Measurements from ENCODE around the gene FARP1.

Gene FARP1

GRCh38 chr13:98155475-98156109, 12.7 kb downstream of the FARP1 start:
- H2BK12ac ChIP-seq (ENCODE audit: low read length) = no peak overlapping the region
- H3K18ac ChIP-seq (ENCODE audit: low read length) = peak overlapping the region; percentile 81
- no peak overlapping the region for H3K4me2 ChIP-seq (ENCODE audit: low read length)
- no peaks in the 10 kb centered on the region for H3K27me3 ChIP-seq (ENCODE audit: insufficient read depth, low read length)
- H3K27ac ChIP-seq (ENCODE audit: low read depth, low read length) = no peak overlapping the region
- no peak overlapping the region for H2AFZ ChIP-seq (ENCODE audit: insufficient read depth, low read length, poor library complexity)
- H2BK120ac ChIP-seq (ENCODE audit: insufficient read depth, low read length, poor library complexity) = no peak overlapping the region
- WGBS (ENCODE audit: extremely low coverage, insufficient coverage, insufficient read length) = 100% methylated on average over 1 of the region's 5 CpGs
- no peaks in the 10 kb centered on the region for H3K9me3 ChIP-seq (ENCODE audit: insufficient read depth, low read depth, low read length)
- H3K79me1 ChIP-seq (ENCODE audit: low read length) = no peaks in the 10 kb centered on the region
- no peak overlapping the region for H4K91ac ChIP-seq (ENCODE audit: low read depth, low read length)
- H4K12ac ChIP-seq (ENCODE audit: low read depth, low read length) = no peak overlapping the region
- no peak overlapping the region for H4K8ac ChIP-seq (ENCODE audit: low read depth, low read length)
- peaks cover 10% of the 10 kb centered on the region in 2 experiments for H3K36me3 ChIP-seq (ENCODE audit: control insufficient read depth in 1 of 2, insufficient read depth in 2 of 2, low read length in 2 of 2)
- no peak overlapping the region for H3K14ac ChIP-seq (ENCODE audit: low read length)
- H2AK5ac ChIP-seq (ENCODE audit: low read length) = no peak overlapping the region
- no peak for DNase-seq
- no peak overlapping the region for H3K9ac ChIP-seq (ENCODE audit: low read length)
- no peak overlapping the region for H3K23ac ChIP-seq (ENCODE audit: low read length)
- H3K4me3 ChIP-seq (ENCODE audit: low read depth, low read length) = no peak overlapping the region
- peaks cover 3% of the 10 kb centered on the region in 2 experiments for H3K4me1 ChIP-seq (ENCODE audit: control insufficient read depth in 1 of 2, insufficient read depth in 2 of 2, low read length in 2 of 2)
- H2BK5ac ChIP-seq (ENCODE audit: low read depth, low read length, poor library complexity) = no peak overlapping the region
- peak overlapping the region; percentile 50 for H3K4ac ChIP-seq (ENCODE audit: low read depth, low read length)
- peaks cover 2% of the 10 kb centered on the region for H3K79me2 ChIP-seq (ENCODE audit: control insufficient read depth, insufficient read depth, low read length, poor library complexity)

- Histone ChIP-seq H2BK5ac (ENCODE audit: low read depth, low read length, poor library complexity) (no peak overlapping the region), H2BK120ac (ENCODE audit: insufficient read depth, low read length, poor library complexity) (no peak overlapping the region), H4K91ac (ENCODE audit: low read depth, low read length) (no peak overlapping the region), H3K9me3 (ENCODE audit: insufficient read depth, low read depth, low read length) (no peaks in the 10 kb centered on the region), H3K4ac (ENCODE audit: low read depth, low read length) (no peak overlapping the region), H2AK5ac (ENCODE audit: low read length) (no peak overlapping the region), H3K79me2 (ENCODE audit: control insufficient read depth, insufficient read depth, low read length, poor library complexity) (peaks cover 2% of the 10 kb centered on the region), H3K9ac (ENCODE audit: low read length) (no peak overlapping the region), H4K12ac (ENCODE audit: low read depth, low read length) (no peak overlapping the region), H3K4me1 (ENCODE audit: control insufficient read depth in 1 of 2, insufficient read depth in 2 of 2, low read length in 2 of 2) (peaks cover 3% of the 10 kb centered on the region in 2 experiments), H2BK12ac (ENCODE audit: low read length) (no peak overlapping the region), H3K27ac (ENCODE audit: low read depth, low read length) (no peak overlapping the region), H3K14ac (ENCODE audit: low read length) (no peak overlapping the region), H3K27me3 (ENCODE audit: insufficient read depth, low read length) (no peaks in the 10 kb centered on the region), H3K4me2 (ENCODE audit: low read length) (no peak overlapping the region), H4K8ac (ENCODE audit: low read depth, low read length) (no peak overlapping the region), H3K18ac (ENCODE audit: low read length) (no peak overlapping the region), H3K4me3 (ENCODE audit: low read depth, low read length) (no peak overlapping the region), H3K36me3 (ENCODE audit: control insufficient read depth in 1 of 2, insufficient read depth in 2 of 2, low read length in 2 of 2) (peaks cover 10% of the 10 kb centered on the region in 2 experiments), H3K79me1 (ENCODE audit: low read length) (no peaks in the 10 kb centered on the region), H2AFZ (ENCODE audit: insufficient read depth, low read length, poor library complexity) (no peak overlapping the region), H3K23ac (ENCODE audit: low read length) (no peak overlapping the region)
- WGBS (ENCODE audit: extremely low coverage, insufficient coverage, insufficient read length) = no CpG with 5 or more reads among the region's 2 CpGs
- DNase-seq = no peak
Measured at GRCh38 chr13:98156259-98156658, 13.4 kb downstream of the FARP1 start.

GRCh38 chr13:98157188-98157587, 14.3 kb downstream of the FARP1 start:
- Histone ChIP-seq H4K91ac (ENCODE audit: low read depth, low read length) (no peak overlapping the region), H3K79me2 (ENCODE audit: control insufficient read depth, insufficient read depth, low read length, poor library complexity) (peaks cover 2% of the 10 kb centered on the region), H2AK5ac (ENCODE audit: low read length) (no peak overlapping the region), H3K4me2 (ENCODE audit: low read length) (no peak overlapping the region), H3K23ac (ENCODE audit: low read length) (no peak overlapping the region), H3K27me3 (ENCODE audit: insufficient read depth, low read length) (no peaks in the 10 kb centered on the region), H3K27ac (ENCODE audit: low read depth, low read length) (no peak overlapping the region), H2BK120ac (ENCODE audit: insufficient read depth, low read length, poor library complexity) (no peak overlapping the region), H2AFZ (ENCODE audit: insufficient read depth, low read length, poor library complexity) (no peak overlapping the region), H2BK5ac (ENCODE audit: low read depth, low read length, poor library complexity) (no peak overlapping the region), H3K4ac (ENCODE audit: low read depth, low read length) (no peak overlapping the region), H3K9ac (ENCODE audit: low read length) (no peak overlapping the region), H4K8ac (ENCODE audit: low read depth, low read length) (no peak overlapping the region), H3K36me3 (ENCODE audit: control insufficient read depth in 1 of 2, insufficient read depth in 2 of 2, low read length in 2 of 2) (peaks cover 10% of the 10 kb centered on the region in 2 experiments), H3K4me1 (ENCODE audit: control insufficient read depth in 1 of 2, insufficient read depth in 2 of 2, low read length in 2 of 2) (peaks cover 3 to 8% of the 10 kb centered on the region in 2 experiments), H3K79me1 (ENCODE audit: low read length) (no peaks in the 10 kb centered on the region), H3K14ac (ENCODE audit: low read length) (no peak overlapping the region), H4K12ac (ENCODE audit: low read depth, low read length) (no peak overlapping the region), H3K9me3 (ENCODE audit: insufficient read depth, low read depth, low read length) (no peaks in the 10 kb centered on the region), H2BK12ac (ENCODE audit: low read length) (no peak overlapping the region), H3K18ac (ENCODE audit: low read length) (no peak overlapping the region), H3K4me3 (ENCODE audit: low read depth, low read length) (no peak overlapping the region)
- no CpG with 5 or more reads among the region's 7 CpGs for WGBS (ENCODE audit: extremely low coverage, insufficient coverage, insufficient read length)
- DNase-seq = no peak

- Histone ChIP-seq H4K91ac (ENCODE audit: low read depth, low read length) (no peak overlapping the region), H3K27me3 (ENCODE audit: insufficient read depth, low read length) (no peaks in the 10 kb centered on the region), H3K18ac (ENCODE audit: low read length) (no peak overlapping the region), H2BK12ac (ENCODE audit: low read length) (no peak overlapping the region), H4K8ac (ENCODE audit: low read depth, low read length) (no peak overlapping the region), H3K4ac (ENCODE audit: low read depth, low read length) (no peak overlapping the region), H3K27ac (ENCODE audit: low read depth, low read length) (no peak overlapping the region), H4K12ac (ENCODE audit: low read depth, low read length) (no peak overlapping the region), H3K4me1 (ENCODE audit: control insufficient read depth in 1 of 2, insufficient read depth in 2 of 2, low read length in 2 of 2) (peaks cover 3 to 8% of the 10 kb centered on the region in 2 experiments), H3K36me3 (ENCODE audit: control insufficient read depth in 1 of 2, insufficient read depth in 2 of 2, low read length in 2 of 2) (peaks cover 10% of the 10 kb centered on the region in 2 experiments), H2AK5ac (ENCODE audit: low read length) (no peak overlapping the region), H3K9ac (ENCODE audit: low read length) (no peak overlapping the region), H3K4me2 (ENCODE audit: low read length) (no peak overlapping the region), H3K23ac (ENCODE audit: low read length) (no peak overlapping the region), H3K79me2 (ENCODE audit: control insufficient read depth, insufficient read depth, low read length, poor library complexity) (peaks cover 2% of the 10 kb centered on the region), H3K4me3 (ENCODE audit: low read depth, low read length) (no peak overlapping the region), H2BK120ac (ENCODE audit: insufficient read depth, low read length, poor library complexity) (no peak overlapping the region), H2BK5ac (ENCODE audit: low read depth, low read length, poor library complexity) (no peak overlapping the region), H3K79me1 (ENCODE audit: low read length) (no peaks in the 10 kb centered on the region), H3K14ac (ENCODE audit: low read length) (no peak overlapping the region), H2AFZ (ENCODE audit: insufficient read depth, low read length, poor library complexity) (no peak overlapping the region), H3K9me3 (ENCODE audit: insufficient read depth, low read depth, low read length) (no peaks in the 10 kb centered on the region)
- DNase-seq = no peak
- no CpG with 5 or more reads among the region's 1 CpG for WGBS (ENCODE audit: extremely low coverage, insufficient coverage, insufficient read length)
Measured at GRCh38 chr13:98157609-98158008, 14.7 kb downstream of the FARP1 start.

All from trophoblast cell (in vitro differentiated cells and primary cell).